Activated effector memory CD4-positive, alpha-beta T cell treated with anti-CD3 and anti-CD28 coated beads, Interleukin-2, amount 50 U/mL, for 16 hours (primary cell): Measurements from ENCODE around the gene RRAGA.
"Not testable (repeated sequence)": the region's sequence is repeated elsewhere in the genome, so short reads cannot be mapped to it uniquely, and the experiment has no call there.

Experiments
- DNase-seq: peaks from one replicate; pipeline ENCODE4 v3.0.0-alpha.2; 2020

Gene RRAGA

GRCh38 chr9:19087106-19088000 is 38.1 kb downstream of the RRAGA start:
- DNase-seq: no peak

DNA sequence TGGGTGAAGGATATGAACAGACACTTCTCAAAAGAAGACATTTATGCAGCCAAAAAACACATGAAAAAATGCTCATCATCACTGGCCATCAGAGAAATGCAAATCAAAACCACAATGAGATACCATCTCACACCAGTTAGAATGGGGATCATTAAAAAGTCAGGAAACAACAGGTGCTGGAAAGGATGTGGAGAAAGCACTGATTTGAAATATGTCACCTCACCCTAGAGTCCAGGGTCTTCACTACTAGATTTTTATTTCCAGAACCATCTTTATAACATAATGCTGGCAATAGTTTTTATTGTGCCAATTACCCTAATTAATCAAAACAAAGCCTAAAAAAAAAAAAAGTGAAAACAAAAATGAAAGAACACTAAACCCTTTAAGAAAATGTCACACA is 48.2 kb downstream of the RRAGA start:
- not testable (repeated sequence) for DNase-seq
